ENCODE measurements around the gene ATG13. TPM values are rescaled to one million over a fixed set of nuclear protein-coding genes. Genes with fewer than 3 reads are reported as not detected.

Gene ATG13
- total RNA-seq, 6 experiments from 2014 or later = 64.2 to 94.0 (median 85.3) TPM

DNA sequence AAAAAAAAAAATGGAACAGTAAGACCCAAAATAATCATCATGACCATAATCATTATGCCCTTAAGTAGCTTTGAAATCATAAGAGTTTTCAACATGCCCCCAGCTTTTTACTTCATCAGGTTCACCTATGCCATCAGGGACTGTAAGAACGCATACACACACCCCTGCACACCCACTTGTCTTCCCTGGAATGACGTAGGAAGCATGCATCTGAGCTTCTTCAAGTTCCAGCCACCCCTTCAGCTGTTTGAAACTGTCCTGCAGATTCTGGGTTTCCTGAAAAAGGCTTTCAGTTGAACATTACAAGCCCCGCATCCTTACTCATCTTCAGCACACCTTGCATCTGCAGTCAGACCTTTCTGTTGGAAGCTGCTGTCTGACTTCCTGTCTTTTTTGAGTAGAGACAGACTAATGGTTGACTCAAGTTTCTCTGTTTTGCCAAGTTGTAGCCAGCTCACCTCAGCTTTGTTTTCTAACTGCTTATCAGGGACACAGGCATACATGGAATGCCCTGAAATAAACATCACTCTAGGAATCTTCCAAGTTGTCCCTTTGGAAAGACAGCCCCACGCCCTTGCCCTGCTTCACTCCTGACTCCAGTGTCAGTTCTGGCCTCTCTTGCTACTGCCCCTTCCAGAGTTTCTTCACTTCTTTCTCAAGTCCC lies 46.1 kb downstream of the ATG13 start:
- no peaks in the 10 kb centered on the region for H3K27me3 Mint-ChIP-seq (ENCODE audit: insufficient read depth)
- H3K4me3 Mint-ChIP-seq = no peak overlapping the region
- TF ChIP-seq, protein P1, sequence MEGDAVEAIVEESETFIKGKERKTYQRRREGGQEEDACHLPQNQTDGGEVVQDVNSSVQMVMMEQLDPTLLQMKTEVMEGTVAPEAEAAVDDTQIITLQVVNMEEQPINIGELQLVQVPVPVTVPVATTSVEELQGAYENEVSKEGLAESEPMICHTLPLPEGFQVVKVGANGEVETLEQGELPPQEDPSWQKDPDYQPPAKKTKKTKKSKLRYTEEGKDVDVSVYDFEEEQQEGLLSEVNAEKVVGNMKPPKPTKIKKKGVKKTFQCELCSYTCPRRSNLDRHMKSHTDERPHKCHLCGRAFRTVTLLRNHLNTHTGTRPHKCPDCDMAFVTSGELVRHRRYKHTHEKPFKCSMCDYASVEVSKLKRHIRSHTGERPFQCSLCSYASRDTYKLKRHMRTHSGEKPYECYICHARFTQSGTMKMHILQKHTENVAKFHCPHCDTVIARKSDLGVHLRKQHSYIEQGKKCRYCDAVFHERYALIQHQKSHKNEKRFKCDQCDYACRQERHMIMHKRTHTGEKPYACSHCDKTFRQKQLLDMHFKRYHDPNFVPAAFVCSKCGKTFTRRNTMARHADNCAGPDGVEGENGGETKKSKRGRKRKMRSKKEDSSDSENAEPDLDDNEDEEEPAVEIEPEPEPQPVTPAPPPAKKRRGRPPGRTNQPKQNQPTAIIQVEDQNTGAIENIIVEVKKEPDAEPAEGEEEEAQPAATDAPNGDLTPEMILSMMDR (IDR thresholded peaks at IDR 0.05) = no peak
- H3K27ac Mint-ChIP-seq = peak overlapping the region; percentile 49; the same call in 1 of the 2 replicates
- peaks cover 27% of the 10 kb centered on the region for H3K4me1 Mint-ChIP-seq (ENCODE audit: low read depth)
- H3K36me3 Mint-ChIP-seq (ENCODE audit: low read depth) = peaks cover 30% of the 10 kb centered on the region
- no peak for DNase-seq
- no peaks in the 10 kb centered on the region for H3K9me3 Mint-ChIP-seq

DNA sequence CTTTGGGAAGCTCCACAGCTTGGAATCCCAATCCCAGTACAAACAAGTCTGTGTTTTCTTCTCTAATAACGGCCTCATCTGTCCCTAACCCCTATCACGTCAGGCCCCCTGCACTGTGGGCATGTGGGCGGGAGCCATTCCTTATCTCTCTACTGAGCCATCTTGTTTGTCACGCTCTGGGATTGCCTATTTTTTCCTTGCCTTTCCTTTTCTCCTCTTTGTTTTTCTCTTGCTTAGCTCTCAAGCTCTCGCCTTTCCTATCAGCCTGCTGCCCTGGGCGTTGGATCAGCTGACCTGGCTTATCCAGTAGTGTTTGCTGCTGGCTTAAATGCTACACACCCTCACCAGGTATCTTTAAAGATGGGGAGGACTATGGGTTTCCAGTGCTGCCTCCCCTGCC lies 47.3 kb downstream of the ATG13 start:
- H3K4me3 Mint-ChIP-seq = no peak overlapping the region
- TF ChIP-seq, protein P1 (IDR thresholded peaks at IDR 0.05) = no peak
- no peak overlapping the region for H3K27ac Mint-ChIP-seq
- H3K4me1 Mint-ChIP-seq (ENCODE audit: low read depth) = peaks cover 21% of the 10 kb centered on the region
- H3K27me3 Mint-ChIP-seq (ENCODE audit: insufficient read depth) = no peaks in the 10 kb centered on the region
- peaks cover 30% of the 10 kb centered on the region for H3K36me3 Mint-ChIP-seq (ENCODE audit: low read depth)
- H3K9me3 Mint-ChIP-seq = no peaks in the 10 kb centered on the region
- no peak for DNase-seq

DNA sequence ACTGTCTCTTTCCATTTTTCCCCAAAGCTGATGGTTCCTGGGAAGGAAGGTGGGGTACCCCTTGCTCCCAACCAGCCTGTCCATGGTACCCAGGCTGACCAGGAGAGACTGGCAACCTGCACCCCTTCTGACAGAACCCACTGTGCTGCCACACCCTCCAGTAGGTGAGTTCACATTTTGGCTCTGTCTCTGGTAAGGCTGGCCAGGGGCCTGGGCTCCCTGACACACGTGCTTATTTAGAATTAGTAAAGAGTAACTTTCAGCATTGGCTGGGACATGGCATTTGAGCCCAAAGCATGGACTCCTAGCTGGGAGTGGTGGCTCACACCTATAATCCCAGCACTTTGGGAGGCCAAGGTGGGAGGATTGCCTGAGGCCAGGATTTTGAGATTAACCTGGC lies 48.0 kb downstream of the ATG13 start:
- no peaks in the 10 kb centered on the region for H3K9me3 Mint-ChIP-seq
- H3K27me3 Mint-ChIP-seq (ENCODE audit: insufficient read depth) = no peaks in the 10 kb centered on the region
- TF ChIP-seq, protein P1 (IDR thresholded peaks at IDR 0.05) = no peak
- no peak overlapping the region for H3K27ac Mint-ChIP-seq
- DNase-seq = no peak
- H3K4me3 Mint-ChIP-seq = no peak overlapping the region
- H3K4me1 Mint-ChIP-seq (ENCODE audit: low read depth) = peaks cover 19% of the 10 kb centered on the region
- H3K36me3 Mint-ChIP-seq (ENCODE audit: low read depth) = peaks cover 27% of the 10 kb centered on the region

DNA sequence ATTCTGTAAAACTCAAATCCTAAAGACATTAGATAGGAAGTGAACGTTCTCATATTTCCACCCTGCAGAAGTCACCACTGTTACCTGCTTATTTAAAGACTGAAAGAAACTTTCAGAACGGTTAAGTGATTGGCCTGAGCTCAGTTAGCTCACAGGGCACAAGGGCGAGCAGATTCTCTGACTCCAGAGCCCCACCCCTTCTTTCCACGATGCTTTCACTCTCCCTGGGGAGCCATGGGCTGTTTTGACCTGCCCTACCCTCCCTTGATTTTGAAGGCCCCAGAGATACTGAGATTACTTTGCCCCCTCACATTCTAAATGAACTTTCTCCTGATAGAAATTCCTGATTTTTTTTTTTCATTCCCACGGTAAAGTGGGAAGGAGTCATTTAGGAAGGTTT lies 49.2 kb downstream of the ATG13 start:
- H3K27me3 Mint-ChIP-seq (ENCODE audit: insufficient read depth) = no peaks in the 10 kb centered on the region
- TF ChIP-seq, protein P1 (IDR thresholded peaks at IDR 0.05) = no peak
- no peak overlapping the region for H3K4me3 Mint-ChIP-seq
- no peaks in the 10 kb centered on the region for H3K9me3 Mint-ChIP-seq
- H3K36me3 Mint-ChIP-seq (ENCODE audit: low read depth) = peaks cover 33% of the 10 kb centered on the region
- DNase-seq = no peak
- H3K27ac Mint-ChIP-seq = no peak overlapping the region
- peaks cover 26% of the 10 kb centered on the region for H3K4me1 Mint-ChIP-seq (ENCODE audit: low read depth)

GRCh38 chr11:46667043-46667481 lies 49.7 kb downstream of the ATG13 start:
- peaks cover 26% of the 10 kb centered on the region for H3K4me1 Mint-ChIP-seq (ENCODE audit: low read depth)
- H3K27me3 Mint-ChIP-seq (ENCODE audit: insufficient read depth) = no peaks in the 10 kb centered on the region
- no peak overlapping the region for H3K4me3 Mint-ChIP-seq
- peaks cover 33% of the 10 kb centered on the region for H3K36me3 Mint-ChIP-seq (ENCODE audit: low read depth)
- H3K9me3 Mint-ChIP-seq = no peaks in the 10 kb centered on the region
- DNase-seq = no peak
- H3K27ac Mint-ChIP-seq = no peak overlapping the region
- TF ChIP-seq, protein P1 (IDR thresholded peaks at IDR 0.05) = no peak
